Dermis blood vessel endothelial cell (primary cell): ENCODE results near the gene PEX11B. TPM values are rescaled to one million over a fixed set of nuclear protein-coding genes. Genes with fewer than 3 reads are reported as not detected.
A peak's percentile ranks its signal among the peaks of the same experiment; 100 is the strongest.

Experiments used
- DNase-seq: peaks from one replicate; pipeline ENCODE4 v3.0.0; 2010
- total RNA-seq: library from RNA; depleted of rRNA; stranded (reverse); fragments of >200 nt; gene quantifications from 2 replicates; pipeline ENCODE4 v1.2.3, GENCODE V29; 2014

Gene PEX11B
- total RNA-seq, result 34.0 and 41.4 TPM in 2 replicates

- DNase-seq, result peak; percentile 98
These were observed at the start of gene PEX11B for GRCh38 chr1:145918144-145918991. Gene PEX11B, minus strand, starts transcription at chr1:145918717. Its CDS starts 29 bp downstream, at chr1:145918688.

- DNase-seq, result no peak
These were observed 48.8 kb upstream of the PEX11B start for GRCh38 chr1:145967288-145967687.

- DNase-seq, result no peak
These were observed 46.7 kb upstream of the PEX11B start for GRCh38 chr1:145965119-145965744.

- peak; percentile 94 for DNase-seq
These were observed 46.0 kb upstream of the PEX11B start, which contains the start of the genes ANKRD34A and POLR3GL for GRCh38 chr1:145964328-145965118. Gene ANKRD34A, minus strand, starts transcription at chr1:145964575. Its CDS starts 2,816 bp downstream, at chr1:145961759. Gene POLR3GL, plus strand, starts transcription at chr1:145964690. Its CDS starts 10,176 bp downstream, at chr1:145974866.

GRCh38 chr1:145963265-145964019 lies 44.9 kb upstream of the PEX11B start:
- DNase-seq, result peak; percentile 33

GRCh38 chr1:145962157-145963102 lies 43.9 kb upstream of the PEX11B start:
- no peak for DNase-seq

- DNase-seq, result no peak
These were observed 43.1 kb upstream of the PEX11B start for GRCh38 chr1:145961425-145962156.

GRCh38 chr1:145961109-145961424 lies 42.5 kb upstream of the PEX11B start:
- DNase-seq, result no peak

GRCh38 chr1:145960468-145961108 lies 42.1 kb upstream of the PEX11B start:
- peak; percentile 56 for DNase-seq

GRCh38 chr1:145959957-145960467 lies 41.5 kb upstream of the PEX11B start:
- DNase-seq, result no peak

GRCh38 chr1:145959333-145959732 lies 40.8 kb upstream of the PEX11B start:
- no peak for DNase-seq

- no peak for DNase-seq
These were observed 40.2 kb upstream of the PEX11B start for GRCh38 chr1:145958734-145959133.

- peak; percentile 97 for DNase-seq
These were observed 39.2 kb upstream of the PEX11B start, which contains the start of gene LIX1L for GRCh38 chr1:145957443-145958319. Gene LIX1L, minus strand, starts transcription at chr1:145958017. Its CDS starts 90 bp downstream, at chr1:145957927.

- peak; percentile 42 for DNase-seq
These were observed 38.4 kb upstream of the PEX11B start for GRCh38 chr1:145956781-145957442.

- DNase-seq, result no peak
These were observed 37.8 kb upstream of the PEX11B start for GRCh38 chr1:145956361-145956760.

- no peak for DNase-seq
These were observed 36.9 kb upstream of the PEX11B start for GRCh38 chr1:145955436-145955835.

- no peak for DNase-seq
These were observed 35.3 kb upstream of the PEX11B start for GRCh38 chr1:145953861-145954260.

- DNase-seq, result no peak
These were observed 34.4 kb upstream of the PEX11B start for GRCh38 chr1:145952903-145953302.
